Smooth muscle cell (in vitro differentiated cells): ENCODE results near the gene PDZD2. TPM values are rescaled to one million over a fixed set of nuclear protein-coding genes. Genes with fewer than 3 reads are reported as not detected.

Experiments used
- DNase-seq: peaks from one replicate; lab custom pipeline; 2025; ENCODE audit not compliant: unreplicated experiment; lab: John Stamatoyannopoulos, UW
- H2AFZ ChIP-seq: fragments of 200-600 bp; sonication (generic); 2 replicates; pipeline ENCODE4 v1.6.0; 2016; ENCODE audit warnings: antibody characterized with exemption, low read depth, mild to moderate bottlenecking
- H3F3A ChIP-seq: fragments of 200-600 bp; sonication (generic); 2 replicates; pipeline ENCODE4 v1.6.0; 2017; ENCODE audit warnings: antibody characterized with exemption, low read depth
- H3K27ac ChIP-seq: fragments of 200-600 bp; sonication (generic); 2 replicates; pipeline ENCODE4 v1.5.1; 2016; ENCODE audit warnings: low read depth, mild to moderate bottlenecking
- H3K27me3 ChIP-seq: fragments of 200-600 bp; sonication (generic); 2 replicates; pipeline ENCODE4 v1.6.1; 2016; ENCODE audit warnings: low read depth, mild to moderate bottlenecking
- H3K36me3 ChIP-seq: fragments of 200-600 bp; sonication (generic); 2 replicates; pipeline ENCODE4 v1.5.1; 2016; ENCODE audit warnings: low read depth
- H3K4me1 ChIP-seq: fragments of 200-600 bp; sonication (generic); 2 replicates; pipeline ENCODE4 v1.5.1; 2016; ENCODE audit warnings: low read depth
- H3K4me2 ChIP-seq: fragments of 200-600 bp; sonication (generic); 2 replicates; pipeline ENCODE4 v1.6.0; 2016; ENCODE audit warnings: mild to moderate bottlenecking
- H3K4me3 ChIP-seq: fragments of 200-600 bp; sonication (generic); 2 replicates; pipeline ENCODE4 v1.5.1; 2016; ENCODE audit warnings: mild to moderate bottlenecking
- H3K79me2 ChIP-seq: fragments of 200-600 bp; sonication (generic); 2 replicates; pipeline ENCODE4 v1.6.0; 2016; ENCODE audit warnings: low read depth, mild to moderate bottlenecking
- H3K9ac ChIP-seq: fragments of 200-600 bp; sonication (generic); 2 replicates; pipeline ENCODE4 v1.6.0; 2016; ENCODE audit warnings: low read depth
- H3K9me3 ChIP-seq: fragments of 200-600 bp; sonication (generic); replicated peaks from 2 replicates; pipeline ENCODE4 v1.5.1; 2016; ENCODE audit warnings: low read depth
- H4K20me1 ChIP-seq: fragments of 200-600 bp; sonication (generic); 2 replicates; pipeline ENCODE4 v1.6.0; 2016; ENCODE audit warnings: low read depth
- WGBS: methylation state at CpG from one replicate; pipeline ENCODE4 v1.1.7; 2016; ENCODE audit warnings: low lambda C conversion rate; 5-methylcytosine and 5-hydroxymethylcytosine counted together
- microRNA-seq: library from miRNA; unstranded; fragments of <30 nt; microRNA quantifications from one replicate; pipeline ENCODE4, GENCODE V29; 2016; ENCODE audit warnings: borderline number of aligned reads
- polyA plus RNA-seq: library from polyadenylated mRNA; unstranded; fragments of >200 nt; fragmentation: Nextera tagmentation; extraction: Ambion mirVana; gene quantifications from 2 replicates; pipeline ENCODE4 v1.2.1, GENCODE V29; 2016
- small RNA-seq: library from RNA; depleted of rRNA; stranded (forward); fragments of <200 nt; gene quantifications from one replicate; pipeline ENCODE3, GENCODE V24; 2014
- total RNA-seq: library from RNA; depleted of rRNA; stranded (reverse); fragments of >200 nt; gene quantifications from 2 replicates; pipeline ENCODE4 v1.2.3, GENCODE V29; 2014
- TF ChIP-seq, protein P1 (sequence below): fragments of 200-600 bp; sonication (generic); IDR thresholded peaks from 2 replicates; pipeline ENCODE4 v1.5.1; 2017; ENCODE audit warnings: borderline replicate concordance, mild to moderate bottlenecking, antibody characterized with exemption; ENCODE audit not compliant: insufficient read depth, poor library complexity, severe bottlenecking

Gene PDZD2
- total and polyA plus RNA-seq, 2 experiments from 2014 or later = 3.2 to 4.1 TPM

DNA sequence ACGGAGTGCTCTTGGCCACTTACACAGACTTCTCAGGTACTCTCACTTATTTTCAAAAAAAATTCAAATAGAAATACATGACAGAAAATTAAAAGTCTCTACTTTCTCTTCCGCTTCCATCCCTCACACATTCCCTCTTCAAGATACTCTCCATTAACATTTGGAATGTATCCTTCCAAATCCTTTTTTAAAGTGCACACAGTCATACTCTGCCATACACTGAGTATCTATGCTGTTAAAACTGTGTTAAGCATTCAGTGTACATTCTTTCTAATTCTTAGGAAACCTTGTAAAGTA lies 519.7 kb downstream of the PDZD2 start:
- Histone ChIP-seq H4K20me1 (peaks cover 97% of the 10 kb centered on the region), H3K4me3 (no peak overlapping the region), H3K36me3 (no peaks in the 10 kb centered on the region), H3K27me3 (no peaks in the 10 kb centered on the region), H2AFZ (no peak overlapping the region), H3K79me2 (peaks cover 100% of the 10 kb centered on the region), H3K27ac (no peak overlapping the region), H3K4me1 (peaks cover 4% of the 10 kb centered on the region), H3K9me3 (no peaks in the 10 kb centered on the region), H3K4me2 (no peak overlapping the region), H3K9ac (no peak overlapping the region), H3F3A (peaks cover 4% of the 10 kb centered on the region)
- no peak for DNase-seq
- TF ChIP-seq, protein P1, sequence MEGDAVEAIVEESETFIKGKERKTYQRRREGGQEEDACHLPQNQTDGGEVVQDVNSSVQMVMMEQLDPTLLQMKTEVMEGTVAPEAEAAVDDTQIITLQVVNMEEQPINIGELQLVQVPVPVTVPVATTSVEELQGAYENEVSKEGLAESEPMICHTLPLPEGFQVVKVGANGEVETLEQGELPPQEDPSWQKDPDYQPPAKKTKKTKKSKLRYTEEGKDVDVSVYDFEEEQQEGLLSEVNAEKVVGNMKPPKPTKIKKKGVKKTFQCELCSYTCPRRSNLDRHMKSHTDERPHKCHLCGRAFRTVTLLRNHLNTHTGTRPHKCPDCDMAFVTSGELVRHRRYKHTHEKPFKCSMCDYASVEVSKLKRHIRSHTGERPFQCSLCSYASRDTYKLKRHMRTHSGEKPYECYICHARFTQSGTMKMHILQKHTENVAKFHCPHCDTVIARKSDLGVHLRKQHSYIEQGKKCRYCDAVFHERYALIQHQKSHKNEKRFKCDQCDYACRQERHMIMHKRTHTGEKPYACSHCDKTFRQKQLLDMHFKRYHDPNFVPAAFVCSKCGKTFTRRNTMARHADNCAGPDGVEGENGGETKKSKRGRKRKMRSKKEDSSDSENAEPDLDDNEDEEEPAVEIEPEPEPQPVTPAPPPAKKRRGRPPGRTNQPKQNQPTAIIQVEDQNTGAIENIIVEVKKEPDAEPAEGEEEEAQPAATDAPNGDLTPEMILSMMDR = no peak
- 86% methylated on average over 2 of the region's 2 CpGs for WGBS

DNA sequence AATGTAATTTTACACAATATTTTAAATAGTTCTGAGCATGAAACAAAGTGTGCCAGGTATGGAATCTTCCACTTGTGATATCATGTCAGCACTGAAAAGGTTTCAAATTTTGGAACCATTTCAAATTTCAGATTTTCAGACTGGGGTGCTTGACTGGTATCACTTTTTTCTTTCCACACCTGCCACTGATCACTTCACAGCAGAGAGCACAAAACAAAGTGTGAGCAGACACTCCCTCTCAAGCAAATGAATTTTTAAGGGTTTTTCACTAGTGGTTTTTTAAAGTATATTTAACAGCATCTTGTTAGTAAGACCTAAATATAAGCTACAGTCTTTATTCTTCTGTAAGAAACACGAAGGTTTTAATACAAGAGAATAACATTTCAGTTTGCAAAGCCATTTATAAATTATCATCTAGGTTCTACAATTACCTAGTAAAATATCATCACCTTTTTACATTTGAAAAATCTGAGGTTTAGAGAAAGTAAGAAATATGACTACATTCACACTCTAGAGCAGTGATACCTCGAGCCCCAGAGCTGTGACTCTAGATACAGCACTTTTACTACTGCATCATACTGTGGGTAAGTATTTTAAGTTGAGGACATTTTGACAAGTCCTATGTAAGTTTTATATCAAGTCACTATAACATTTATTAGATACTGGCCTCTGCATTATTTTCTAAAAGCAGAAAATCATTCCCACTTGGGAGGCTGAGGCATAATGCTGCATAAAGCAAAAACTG lies 520.6 kb downstream of the PDZD2 start:
- Histone ChIP-seq H3K27ac (no peak overlapping the region), H3F3A (peaks cover 4% of the 10 kb centered on the region), H3K4me3 (no peak overlapping the region), H3K9ac (no peak overlapping the region), H3K79me2 (peaks cover 100% of the 10 kb centered on the region), H3K36me3 (no peaks in the 10 kb centered on the region), H3K9me3 (no peaks in the 10 kb centered on the region), H4K20me1 (peaks cover 97% of the 10 kb centered on the region), H3K4me1 (peaks cover 4% of the 10 kb centered on the region), H3K27me3 (no peaks in the 10 kb centered on the region), H2AFZ (no peak overlapping the region), H3K4me2 (no peak overlapping the region)
- no peak for DNase-seq
- WGBS = 90% methylated on average over 2 of the region's 2 CpGs
- TF ChIP-seq, protein P1 = no peak

DNA sequence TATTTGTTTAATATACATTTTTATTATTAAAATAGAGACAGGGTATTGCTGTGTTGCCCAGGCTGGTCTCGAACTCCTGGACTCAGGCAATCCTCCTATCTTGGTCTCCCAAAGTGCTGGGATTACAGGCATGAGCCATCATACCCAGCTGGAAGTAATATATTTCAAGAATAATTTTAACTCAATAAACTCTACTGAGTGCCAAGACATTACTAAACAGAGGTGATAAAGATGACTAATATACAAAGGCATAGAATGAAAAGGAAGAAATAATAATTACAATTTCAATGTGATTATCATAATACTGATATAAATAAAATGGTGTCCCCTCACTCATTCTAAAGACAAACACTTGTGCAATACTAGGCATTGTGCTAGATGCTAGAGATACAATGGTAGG lies 521.3 kb downstream of the PDZD2 start:
- TF ChIP-seq, protein P1 = no peak
- peaks cover 100% of the 10 kb centered on the region for H3K79me2 ChIP-seq
- no peak overlapping the region for H2AFZ ChIP-seq
- no peaks in the 10 kb centered on the region for H3K36me3 ChIP-seq
- no peaks in the 10 kb centered on the region for H3K27me3 ChIP-seq
- no peak overlapping the region for H3K4me2 ChIP-seq
- peaks cover 97% of the 10 kb centered on the region for H4K20me1 ChIP-seq
- H3K9me3 ChIP-seq = no peaks in the 10 kb centered on the region
- H3K9ac ChIP-seq = no peak overlapping the region
- H3F3A ChIP-seq = peaks cover 4% of the 10 kb centered on the region
- H3K27ac ChIP-seq = no peak overlapping the region
- no peak for DNase-seq
- WGBS = 100% methylated on average over 1 of the region's 1 CpG
- no peak overlapping the region for H3K4me3 ChIP-seq
- peaks cover 4% of the 10 kb centered on the region for H3K4me1 ChIP-seq

Small RNA genes within 50 kb of the gene (microRNA-seq; reads per million reads assigned to microRNA genes)
- gene MIR4279 = not detected

Small RNA genes within 50 kb of the gene (small RNA-seq; reads per million reads assigned to genes)
- gene AC025458.1 (0.71 reads per million, percentile 24 among the genes with 10 or more reads in this experiment), gene MIR4279 (not detected), gene RF00019 (not detected), gene RNU6-358P (not detected), gene RNU6-363P (not detected), gene RNU6-760P (not detected)

Other genes starting within 250 kb of the PDZD2 start
- 33.8 and 50.5 TPM in 2 replicates for gene DROSHA, start 107.0 kb upstream of the PDZD2 start, total RNA-seq
- 35.3 and 38.5 TPM in 2 replicates for gene DROSHA, start 107.0 kb upstream of the PDZD2 start, polyA plus RNA-seq
- gene C5orf22, start 106.8 kb upstream of the PDZD2 start, total RNA-seq = 20.5 and 22.0 TPM in 2 replicates
- gene C5orf22, start 106.8 kb upstream of the PDZD2 start, polyA plus RNA-seq = 17.0 and 17.6 TPM in 2 replicates